Breast epithelium (tissue), 4 donors: Measurements from ENCODE around the gene MYO3B. TPM values are rescaled to one million over a fixed set of nuclear protein-coding genes. Genes with fewer than 3 reads are reported as not detected.
"Not testable (repeated sequence)": the region's sequence is repeated elsewhere in the genome, so short reads cannot be mapped to it uniquely, and the experiment has no call there.

Experiments used
- DNase-seq, 2 donors: peaks; one replicate each; pipeline ENCODE4 v3.0.0-alpha.2; 2019; ENCODE audit warnings: low spot score in 2 of 2
- H3K27ac ChIP-seq, 2 donors: fragments of 200-600 bp; sonication (generic) in 1 of 2; one replicate each; pipeline ENCODE4 v1.5.1; 2016 to 2019; ENCODE audit warnings: mild to moderate bottlenecking in 1 of 2
- H3K27me3 ChIP-seq, 2 donors: fragments of 200-600 bp; sonication (generic) in 1 of 2; one replicate each; pipeline versions ENCODE4 v1.5.1 to v1.6.0; 2017 to 2019; ENCODE audit warnings: control low read depth in 1 of 2, mild to moderate bottlenecking in 1 of 2
- H3K36me3 ChIP-seq: fragments of 200-600 bp; one replicate; pipeline ENCODE4 v1.5.1; 2019
- H3K4me1 ChIP-seq, 2 donors: fragments of 200-600 bp; sonication (generic); one replicate each; pipeline ENCODE4 v1.5.1; 2016 to 2019; ENCODE audit warnings: control low read depth in 1 of 2
- H3K4me3 ChIP-seq, 3 donors: fragments of 200-600 bp; sonication (generic); 1 replicate in 2 of 3; 2 replicates in 1 of 3; pipeline ENCODE4 v1.5.1; 2016 to 2019; ENCODE audit warnings: mild to moderate bottlenecking in 3 of 3, moderate library complexity in 2 of 3
- H3K9me3 ChIP-seq, 2 donors: fragments of 200-600 bp; sonication (generic) in 1 of 2; one replicate each; pipeline ENCODE4 v1.5.1; 2016 to 2019; ENCODE audit warnings: control low read depth in 1 of 2
- CTCF ChIP-seq, 3 donors: fragments of 450-650 bp; IDR thresholded peaks; one replicate each; pipeline ENCODE4 v1.5.1; 2016 to 2017; ENCODE audit warnings: antibody characterized with exemption in 3 of 3, mild to moderate bottlenecking in 3 of 3, moderate library complexity in 3 of 3
- POLR2A ChIP-seq: fragments of 450-650 bp; IDR thresholded peaks from one replicate; pipeline ENCODE4 v1.6.1; 2016; ENCODE audit warnings: antibody characterized with exemption, mild to moderate bottlenecking, moderate library complexity
- POLR2AphosphoS5 ChIP-seq, 3 donors: sonication (generic); formaldehyde crosslinking; IDR thresholded peaks; one replicate each; pipeline ENCODE4 v1.6.1; 2017; ENCODE audit warnings: antibody characterized with exemption in 3 of 3
- intact Hi-C: fragments of 100-400 bp; cut with DNase I; formaldehyde crosslinking; loops from one replicate; pipeline ENCODE4 v1.15.1; 2023; ENCODE audit warnings: low total_unique reads
- total RNA-seq, 3 donors: library from RNA; depleted of rRNA; stranded (reverse); fragments of >200 nt; gene quantifications; one replicate each; pipeline ENCODE4 v1.1.0, GENCODE V29; 2016

The MYO3B gene
- total RNA-seq, 3 donors from 2014 or later = 0.15 to 0.98 (median 0.16) TPM

GRCh38 chr2:170270278-170270864 lies 92.4 kb downstream of the MYO3B start:
- Histone ChIP-seq H3K36me3 (no peaks in the 10 kb centered on the region), H3K27ac (no peak overlapping the region), H3K27me3 (no peaks in the 10 kb centered on the region), H3K9me3 (no peaks in the 10 kb centered on the region), H3K4me1 (no peaks in the 10 kb centered on the region), H3K4me3 (no peak overlapping the region)
- intact Hi-C loops = no loop called here
- no peak for DNase-seq
- no peak for TF ChIP-seq CTCF (IDR thresholded peaks at IDR 0.05)
- no peak for TF ChIP-seq POLR2AphosphoS5 (IDR thresholded peaks at IDR 0.05)
- no peak for TF ChIP-seq POLR2A

- no peak overlapping the region for H3K4me3 ChIP-seq
- DNase-seq = no peak
- intact Hi-C loops = no loop called here
- TF ChIP-seq POLR2A (no peak), POLR2AphosphoS5 (IDR thresholded peaks at IDR 0.05) (no peak), CTCF (IDR thresholded peaks at IDR 0.05) (no peak)
- no peaks in the 10 kb centered on the region for H3K27me3 ChIP-seq
- H3K36me3 ChIP-seq = no peaks in the 10 kb centered on the region
- no peak overlapping the region for H3K27ac ChIP-seq
- no peaks in the 10 kb centered on the region for H3K4me1 ChIP-seq
- H3K9me3 ChIP-seq = no peaks in the 10 kb centered on the region
These were observed 93.4 kb downstream of the MYO3B start for GRCh38 chr2:170271340-170271739.

GRCh38 chr2:170276056-170276455 lies 98.1 kb downstream of the MYO3B start:
- Histone ChIP-seq H3K4me1 (no peaks in the 10 kb centered on the region), H3K27ac (no peak overlapping the region), H3K27me3 (no peaks in the 10 kb centered on the region), H3K4me3 (no peak overlapping the region), H3K36me3 (no peaks in the 10 kb centered on the region), H3K9me3 (no peaks in the 10 kb centered on the region)
- intact Hi-C loops = no loop called here
- no peak for DNase-seq
- TF ChIP-seq POLR2AphosphoS5 (IDR thresholded peaks at IDR 0.05) (no peak), CTCF (IDR thresholded peaks at IDR 0.05) (no peak), POLR2A (no peak)

- Histone ChIP-seq H3K4me1 (no peaks in the 10 kb centered on the region), H3K9me3 (no peaks in the 10 kb centered on the region), H3K4me3 (no peak overlapping the region), H3K36me3 (no peaks in the 10 kb centered on the region), H3K27ac (no peak overlapping the region), H3K27me3 (no peaks in the 10 kb centered on the region)
- DNase-seq = no peak
- TF ChIP-seq POLR2A = no peak
- no peak for TF ChIP-seq POLR2AphosphoS5 (IDR thresholded peaks at IDR 0.05)
- no peak for TF ChIP-seq CTCF (IDR thresholded peaks at IDR 0.05)
- intact Hi-C loops = no loop called here
These were observed 99.1 kb downstream of the MYO3B start for GRCh38 chr2:170276925-170277629.

GRCh38 chr2:170277951-170278350 lies 100.0 kb downstream of the MYO3B start:
- intact Hi-C loops = no loop called here
- no peak for DNase-seq
- TF ChIP-seq POLR2AphosphoS5 (IDR thresholded peaks at IDR 0.05) (no peak), POLR2A (no peak), CTCF (IDR thresholded peaks at IDR 0.05) (no peak)

GRCh38 chr2:170279615-170280014 lies 101.7 kb downstream of the MYO3B start:
- H3K27me3 ChIP-seq, H3K9me3 ChIP-seq, intact Hi-C loops, H3K27ac ChIP-seq, DNase-seq, H3K4me3 ChIP-seq, H3K36me3 ChIP-seq, H3K4me1 ChIP-seq: not testable (repeated sequence)

More at GRCh38 chr2:170277951-170278350, 100.0 kb downstream of the MYO3B start:
- H3K27me3 ChIP-seq = no peaks in the 10 kb centered on the region
- no peak overlapping the region for H3K4me3 ChIP-seq
- H3K36me3 ChIP-seq = no peaks in the 10 kb centered on the region
- H3K27ac ChIP-seq = no peak overlapping the region
- no peaks in the 10 kb centered on the region for H3K4me1 ChIP-seq
- H3K9me3 ChIP-seq = no peaks in the 10 kb centered on the region
